ENCODE data around the gene IGF1R.

The IGF1R gene

DNA sequence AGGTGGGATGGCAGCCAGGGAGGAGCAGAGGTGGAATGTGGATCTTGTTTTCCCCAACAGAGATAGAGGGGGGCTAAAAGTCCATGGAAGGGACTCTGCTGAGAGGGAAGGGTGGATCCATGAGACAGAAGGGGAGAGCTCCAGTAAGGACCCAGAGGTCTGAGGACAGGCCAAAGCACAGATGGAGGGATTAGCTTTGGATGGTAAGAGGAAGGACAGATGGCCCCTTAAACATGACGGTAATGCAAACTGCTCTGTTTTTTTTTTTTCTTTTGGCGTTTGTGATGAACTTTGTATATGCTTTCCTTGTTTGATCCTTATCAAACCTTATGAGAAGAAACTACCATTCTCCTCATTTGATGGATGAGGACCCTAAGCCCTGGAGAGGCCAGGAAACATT is 96.2 kb downstream of the IGF1R start:
- DNase-seq (ENCODE audit: low read depth in 2 of 3, low spot score in 1 of 3) = no peak

DNA sequence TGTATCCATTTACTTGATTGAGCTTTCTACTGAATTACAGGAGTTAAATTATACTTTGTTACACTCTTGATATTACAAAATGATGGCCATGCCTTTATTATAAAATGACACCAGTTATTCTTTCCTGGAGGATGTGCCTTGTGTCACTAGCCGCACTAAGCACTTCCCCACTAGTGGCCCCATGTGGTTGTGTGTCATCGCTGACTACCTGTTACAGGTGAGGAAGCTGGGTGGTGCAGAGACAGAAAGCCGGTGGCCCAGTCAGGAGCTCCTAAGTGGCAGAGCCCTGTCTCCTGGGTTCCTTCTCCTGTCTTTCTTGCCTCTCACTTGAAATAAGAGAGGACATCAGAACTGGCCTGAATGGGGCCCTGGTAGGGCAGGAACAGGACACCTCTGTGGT is 96.8 kb downstream of the IGF1R start:
- DNase-seq (ENCODE audit: low read depth in 2 of 3, low spot score in 1 of 3) = no peak

DNA sequence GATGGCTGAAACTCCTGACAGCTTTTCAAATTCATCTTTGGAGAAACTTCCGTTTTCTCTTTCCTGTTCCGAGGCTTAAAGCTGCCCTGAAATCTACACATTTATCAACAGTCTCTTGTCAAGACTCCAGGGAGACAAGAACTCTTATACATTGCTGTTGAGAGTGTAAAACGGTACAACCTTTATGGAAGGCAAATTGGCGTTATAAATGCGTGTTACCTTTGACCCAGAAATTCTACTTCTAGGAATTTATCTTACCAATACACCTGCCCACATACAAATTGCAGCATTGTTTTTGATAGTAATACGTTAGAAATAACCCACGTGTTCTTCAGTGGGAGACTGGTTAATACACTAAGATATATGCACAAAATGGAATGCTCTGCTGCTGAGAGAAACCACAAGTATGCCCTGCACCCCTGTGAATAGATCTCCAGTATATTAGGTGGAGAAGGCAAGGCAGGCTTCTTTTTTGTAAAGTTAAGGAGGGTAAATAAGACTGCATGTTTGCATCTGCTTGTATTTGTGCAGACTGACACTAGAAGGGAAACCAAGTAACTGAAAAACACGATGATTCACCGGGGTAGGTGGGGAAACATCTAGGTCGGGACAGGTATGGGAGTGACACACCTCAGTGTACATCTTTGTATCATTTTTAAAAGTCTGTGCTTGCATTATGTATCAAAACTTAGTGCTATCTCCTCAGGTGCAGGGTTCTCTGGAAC is 97.5 kb downstream of the IGF1R start:
- no peak for DNase-seq (ENCODE audit: low read depth in 2 of 3, low spot score in 1 of 3)

DNA sequence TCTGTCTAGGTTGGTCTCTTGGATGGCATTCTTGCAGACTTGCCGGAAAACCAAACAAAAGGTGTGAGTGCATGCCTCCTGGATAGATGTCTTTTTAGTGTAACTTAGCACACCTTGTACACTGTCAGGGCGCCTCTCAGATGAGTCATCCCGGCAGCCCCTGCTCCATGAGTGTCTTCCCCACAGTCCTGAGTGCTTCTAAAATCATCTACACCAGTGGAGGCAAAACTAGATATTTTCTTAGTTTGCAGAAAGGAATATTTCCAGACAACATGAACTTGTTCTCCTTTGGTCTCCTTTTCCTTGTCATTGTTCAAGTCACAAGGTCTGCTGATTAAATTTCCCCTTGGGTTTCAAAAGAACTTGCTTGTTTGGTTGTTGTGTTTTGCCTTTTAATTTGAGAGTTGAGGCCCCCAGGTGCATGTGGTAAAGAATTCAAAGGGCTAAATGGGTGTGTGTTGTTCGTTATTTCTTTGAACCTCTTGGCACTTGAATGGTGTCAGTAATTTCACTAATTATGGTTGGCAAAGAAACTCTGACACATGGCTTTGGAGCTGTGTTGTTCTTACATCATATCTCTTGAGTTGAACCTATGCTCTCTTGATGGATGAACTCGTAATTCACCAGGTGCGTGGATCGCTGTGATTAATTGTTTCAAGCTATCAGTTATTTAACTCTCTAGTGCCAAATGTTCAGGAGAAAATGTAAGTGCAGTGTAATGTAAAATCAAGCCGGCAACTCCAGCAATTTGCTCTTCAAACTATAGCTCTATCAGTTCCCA is 98.2 kb downstream of the IGF1R start:
- no peak for DNase-seq (ENCODE audit: low read depth in 2 of 3, low spot score in 1 of 3)

DNA sequence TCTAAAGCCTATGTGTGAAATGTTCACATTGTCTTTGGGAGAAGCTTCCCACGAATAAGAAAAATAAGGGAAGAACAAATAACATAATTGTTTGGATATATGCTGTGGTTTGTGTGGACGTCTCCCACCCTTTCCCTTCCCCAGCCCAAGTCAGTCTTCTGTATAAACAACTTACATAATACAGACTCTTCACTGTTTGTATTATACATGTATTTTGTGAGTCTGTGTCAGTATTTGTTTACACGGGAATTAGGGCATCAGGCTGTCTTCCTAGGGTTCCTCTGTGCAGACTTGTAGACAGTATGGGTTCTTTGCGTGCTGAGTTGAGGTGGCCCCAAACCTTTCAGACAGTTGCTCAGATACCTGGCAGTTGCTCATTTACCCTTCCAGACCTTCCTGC is 103.4 kb downstream of the IGF1R start:
- DNase-seq (ENCODE audit: low read depth in 2 of 3, low spot score in 1 of 3) = no peak

DNA sequence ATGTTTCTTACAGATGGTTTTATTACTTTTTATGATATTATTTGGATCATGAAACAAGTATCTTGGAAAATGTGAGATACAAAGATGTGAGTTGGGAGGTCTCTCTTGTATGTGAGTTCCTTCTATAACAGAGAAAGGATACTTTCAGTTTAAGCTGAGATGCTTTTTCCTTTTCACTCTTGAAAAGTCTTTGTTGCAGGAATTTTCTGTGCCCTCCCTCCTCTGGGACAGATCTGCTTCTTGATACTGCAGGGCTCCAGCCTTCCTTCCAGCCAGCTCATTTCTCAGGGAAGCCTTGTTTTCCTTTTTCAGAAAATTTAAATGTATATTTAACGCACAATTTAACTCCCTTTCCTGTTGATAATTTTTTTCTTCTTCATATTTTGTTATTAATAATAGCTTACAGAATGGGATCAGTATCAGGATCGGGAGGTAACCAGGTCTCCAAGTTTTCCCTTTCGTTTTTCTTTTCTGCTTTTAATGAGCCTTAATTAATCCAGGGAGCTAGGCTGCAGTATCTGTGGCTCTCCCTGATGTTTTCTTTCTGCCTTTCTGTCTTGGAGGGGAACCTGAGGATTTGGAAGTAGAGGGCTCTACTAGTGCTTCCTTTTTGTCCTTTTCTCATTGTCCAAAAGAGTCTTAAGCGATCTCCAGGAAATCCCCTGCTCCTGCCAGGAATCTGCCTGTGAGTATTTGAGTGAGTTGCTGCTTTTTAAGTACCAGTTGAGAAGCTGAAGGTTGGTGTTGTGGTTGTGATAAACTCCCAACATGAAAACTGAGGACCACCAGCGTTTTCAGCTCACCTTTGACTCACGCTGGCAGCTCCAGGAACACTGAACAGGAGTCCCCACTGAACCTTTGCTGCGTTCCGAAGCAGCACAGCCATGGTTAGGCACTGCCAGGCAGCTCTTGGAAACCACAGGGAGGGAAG is 105.7 kb downstream of the IGF1R start:
- no peak for DNase-seq (ENCODE audit: low read depth in 2 of 3, low spot score in 1 of 3)

DNA sequence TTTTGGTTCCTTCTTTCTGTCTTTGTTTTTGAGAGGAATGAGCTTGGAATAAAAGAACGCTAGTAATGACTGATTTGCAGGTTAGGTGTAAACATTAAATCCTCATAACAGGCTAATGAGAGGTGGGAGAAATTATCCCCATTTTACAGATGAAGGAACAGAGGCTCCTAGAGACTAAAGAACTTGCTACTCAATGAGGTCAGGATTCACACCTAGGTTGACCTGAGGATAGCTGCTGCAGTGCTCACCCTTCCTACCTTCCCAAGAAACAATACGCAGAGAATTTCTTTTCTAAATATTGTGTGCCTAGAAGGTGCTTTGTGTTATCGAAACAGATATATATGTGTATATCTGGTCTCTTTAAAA is 106.3 kb downstream of the IGF1R start:
- no peak for DNase-seq (ENCODE audit: low read depth in 2 of 3, low spot score in 1 of 3)

DNA sequence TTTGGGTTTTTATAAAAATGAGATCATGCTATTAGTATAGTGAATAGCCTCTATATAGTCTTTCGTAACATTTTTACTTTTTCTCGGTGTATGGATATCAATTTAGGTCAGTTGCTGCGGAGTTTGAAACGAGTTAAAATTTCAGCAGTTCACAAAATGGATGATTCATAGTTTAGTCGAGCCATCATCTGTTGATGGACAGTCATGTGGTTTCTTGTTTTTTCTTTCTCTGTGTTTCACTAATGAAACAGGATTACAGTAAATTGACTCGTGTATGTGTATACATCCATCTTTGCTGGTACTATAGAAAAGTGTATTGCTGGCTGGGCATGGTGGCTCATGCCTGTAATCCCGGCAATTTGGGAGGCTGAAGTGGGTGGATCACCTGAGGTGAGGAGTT is 106.8 kb downstream of the IGF1R start:
- no peak for DNase-seq (ENCODE audit: low read depth in 2 of 3, low spot score in 1 of 3)

DNA sequence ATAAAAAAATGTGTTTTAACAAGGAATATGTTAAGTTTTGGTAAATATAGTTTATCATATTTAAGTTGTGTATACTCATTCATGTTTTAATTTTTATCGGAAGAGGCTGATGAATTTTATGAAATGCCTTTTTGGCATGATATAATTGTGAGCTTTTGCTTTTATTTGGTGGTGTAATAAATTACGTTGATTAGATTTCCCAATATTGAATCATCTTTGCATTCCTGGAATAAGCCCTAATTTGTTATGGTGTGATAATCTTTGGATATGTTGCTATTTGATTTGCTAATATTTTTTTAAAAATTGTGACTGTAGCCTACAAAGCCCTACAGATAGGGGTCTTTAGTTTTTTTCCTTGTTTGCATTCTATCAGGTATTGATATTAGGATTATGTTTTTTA is 107.4 kb downstream of the IGF1R start:
- no peak for DNase-seq (ENCODE audit: low read depth in 2 of 3, low spot score in 1 of 3)

DNA sequence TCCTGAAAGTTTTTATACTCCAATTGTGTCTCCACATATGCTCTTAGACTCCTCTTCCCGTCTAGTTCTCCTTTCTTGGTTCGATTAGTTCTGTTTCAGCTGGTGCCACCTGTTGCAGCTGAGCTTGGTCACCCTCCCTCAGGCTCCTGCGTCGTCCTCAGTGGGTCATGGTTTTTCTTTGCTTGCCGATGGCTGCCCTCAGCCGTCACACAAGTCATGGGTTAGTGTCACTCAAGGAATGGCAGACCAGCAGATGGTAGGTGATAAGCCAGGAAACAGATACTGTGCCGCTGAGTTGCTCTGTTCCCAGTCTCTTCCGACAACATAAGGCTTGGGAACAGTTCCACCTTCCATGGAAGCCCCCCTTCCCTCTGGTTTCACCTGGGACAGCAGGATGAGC is 109.9 kb downstream of the IGF1R start:
- DNase-seq (ENCODE audit: low read depth in 2 of 3, low spot score in 1 of 3) = no peak

DNA sequence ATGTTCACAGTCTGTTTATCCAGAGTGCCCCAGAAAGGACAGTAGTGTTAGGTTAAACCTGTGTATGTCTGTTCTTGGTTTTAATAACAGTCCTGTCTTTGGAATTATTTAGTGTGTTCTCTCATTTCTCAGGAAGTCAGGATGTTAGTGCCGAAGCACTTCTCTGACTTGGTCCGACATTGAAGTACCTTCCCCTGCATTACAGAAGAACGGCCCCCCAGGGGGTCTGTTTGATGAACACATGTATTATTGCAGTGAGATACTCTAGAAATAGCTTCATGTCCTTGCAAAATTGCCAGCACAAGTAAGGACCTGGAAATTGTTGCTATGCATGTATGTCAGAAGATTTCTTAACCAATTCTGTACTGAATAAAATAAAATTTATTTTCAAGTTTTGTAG is 110.9 kb downstream of the IGF1R start:
- DNase-seq (ENCODE audit: low read depth in 2 of 3, low spot score in 1 of 3) = no peak

DNA sequence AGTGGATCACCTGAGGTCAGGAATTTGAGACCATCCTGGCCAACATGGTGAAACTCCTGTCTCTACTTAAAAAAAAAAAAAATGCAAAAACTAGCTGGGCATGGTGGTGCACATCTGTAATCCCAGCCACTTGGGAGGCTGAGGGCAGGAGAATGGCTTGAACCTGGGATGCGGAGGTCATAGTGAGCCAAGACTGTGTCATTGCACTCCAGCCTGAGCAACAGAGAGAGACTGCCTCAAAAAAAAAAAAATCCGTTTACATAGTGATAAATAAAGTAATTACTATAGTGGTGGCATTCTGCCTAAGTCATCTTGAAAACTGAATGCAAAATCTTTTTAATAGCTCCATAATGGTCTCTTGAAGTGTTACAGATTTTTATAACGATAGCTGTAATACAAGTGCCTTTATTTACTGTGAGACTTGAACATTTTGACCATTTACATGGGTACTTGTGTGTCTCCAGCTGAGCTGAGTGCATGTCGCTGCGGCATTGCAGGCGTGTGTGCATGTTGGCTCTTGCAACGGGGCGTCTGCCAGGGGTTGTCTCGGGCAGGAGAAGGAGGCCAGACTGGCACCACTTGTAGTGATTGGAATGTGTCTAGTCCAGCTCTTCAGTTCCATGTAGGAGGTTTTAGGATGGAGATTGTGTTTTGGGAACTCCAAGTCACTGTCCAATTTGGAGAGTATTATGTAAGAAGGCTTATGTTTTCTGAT is 111.9 kb downstream of the IGF1R start:
- DNase-seq (ENCODE audit: low read depth in 2 of 3, low spot score in 1 of 3) = no peak

DNA sequence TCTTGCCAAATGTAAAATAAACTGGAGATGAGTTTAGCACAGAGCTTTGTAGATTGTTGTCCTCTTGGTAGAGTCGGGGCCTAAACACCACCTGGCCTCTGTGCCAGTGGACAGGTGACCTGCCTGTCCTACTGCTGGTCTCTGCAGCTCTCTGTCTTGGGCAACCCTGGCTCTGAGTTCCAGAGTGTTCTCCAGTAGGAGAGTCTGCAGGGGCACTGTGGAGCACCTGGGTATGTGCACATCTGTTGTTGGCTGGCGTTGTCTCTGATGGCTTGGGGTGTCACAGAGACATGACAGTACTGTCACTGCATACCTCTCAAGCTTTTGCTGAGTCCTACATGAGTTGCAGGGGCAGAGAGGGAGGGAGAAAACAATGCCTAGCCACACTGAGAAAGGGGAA is 112.6 kb downstream of the IGF1R start:
- no peak for DNase-seq (ENCODE audit: low read depth in 2 of 3, low spot score in 1 of 3)

DNA sequence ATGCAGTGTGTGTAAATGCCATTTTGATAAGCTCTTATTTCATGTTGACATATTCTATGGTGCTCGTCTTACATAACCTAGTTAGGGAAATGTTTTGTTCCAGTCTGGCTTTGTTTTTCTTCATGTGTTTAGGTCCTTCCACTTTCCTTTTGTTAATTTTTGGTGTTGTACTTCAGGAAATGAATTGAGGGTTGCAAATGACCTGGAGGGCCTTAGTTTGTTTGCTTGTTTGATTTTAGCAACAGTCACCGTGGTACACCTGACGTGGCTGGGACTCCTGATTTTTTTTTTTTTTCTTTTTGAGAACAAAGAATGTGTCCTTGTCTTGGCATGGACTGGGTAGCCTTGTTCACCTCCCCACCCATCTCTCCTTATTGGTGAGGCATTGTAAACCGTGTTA is 114.8 kb downstream of the IGF1R start:
- no peak for DNase-seq (ENCODE audit: low read depth in 2 of 3, low spot score in 1 of 3)

DNA sequence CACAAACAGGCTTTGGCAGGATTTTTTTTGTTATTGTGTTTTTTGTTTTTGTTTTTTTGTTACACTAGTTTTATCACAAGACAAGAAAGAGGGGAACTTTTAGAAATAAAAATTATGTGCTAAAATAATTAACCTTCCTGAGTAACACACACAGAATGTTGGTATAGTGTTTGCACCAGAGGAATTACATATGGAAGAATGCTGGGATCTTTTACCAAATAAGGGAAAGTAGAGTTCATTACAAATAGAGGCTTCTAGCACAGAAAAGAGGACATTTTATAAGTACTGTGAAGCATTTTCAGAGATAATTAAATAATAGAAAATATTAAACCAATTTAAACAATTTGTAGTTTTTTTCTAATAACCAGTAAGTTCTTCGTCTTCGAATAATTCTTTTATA is 116.0 kb downstream of the IGF1R start:
- no peak for DNase-seq (ENCODE audit: low read depth in 2 of 3, low spot score in 1 of 3)

DNA sequence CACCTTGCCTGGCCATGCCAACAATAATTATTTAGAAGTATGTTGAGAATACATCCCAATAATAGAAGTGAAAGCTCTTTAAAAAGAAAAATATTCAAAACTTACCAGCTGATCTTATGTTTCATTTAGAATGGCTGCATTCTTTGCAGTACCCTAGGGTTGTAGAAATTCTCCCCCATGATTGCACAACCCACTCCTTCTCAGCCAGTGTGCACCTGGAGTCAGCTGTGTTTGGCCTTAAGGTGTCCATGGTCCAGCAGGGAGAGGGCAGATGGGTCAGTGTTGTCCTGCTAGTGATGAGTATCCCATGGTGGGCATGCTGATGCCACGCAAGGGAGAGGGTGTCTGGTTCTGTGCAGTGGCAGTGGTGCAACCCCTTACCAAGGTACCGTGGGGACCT is 117.3 kb downstream of the IGF1R start:
- DNase-seq (ENCODE audit: low read depth in 2 of 3, low spot score in 1 of 3) = no peak

DNA sequence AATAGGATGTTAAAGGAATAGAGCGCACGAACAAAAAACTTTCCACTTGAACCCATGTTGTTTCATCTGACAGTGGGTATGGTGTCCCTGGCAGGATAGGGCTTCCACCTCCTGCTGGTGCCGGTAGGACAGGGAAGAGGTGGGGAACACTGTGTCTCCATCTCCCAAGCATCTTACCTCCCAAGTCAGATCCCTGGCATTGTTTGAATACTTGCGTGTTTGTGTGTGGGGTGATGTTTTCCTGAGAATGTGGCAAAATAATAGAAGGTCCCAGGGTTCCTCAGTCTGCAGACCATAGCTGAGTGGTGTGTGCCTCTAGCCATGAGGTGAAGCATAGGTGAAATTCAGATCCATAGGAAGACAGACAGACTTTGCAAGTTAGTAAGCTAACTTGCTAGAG is 119.4 kb downstream of the IGF1R start:
- DNase-seq (ENCODE audit: low read depth in 2 of 3, low spot score in 1 of 3) = no peak

DNA sequence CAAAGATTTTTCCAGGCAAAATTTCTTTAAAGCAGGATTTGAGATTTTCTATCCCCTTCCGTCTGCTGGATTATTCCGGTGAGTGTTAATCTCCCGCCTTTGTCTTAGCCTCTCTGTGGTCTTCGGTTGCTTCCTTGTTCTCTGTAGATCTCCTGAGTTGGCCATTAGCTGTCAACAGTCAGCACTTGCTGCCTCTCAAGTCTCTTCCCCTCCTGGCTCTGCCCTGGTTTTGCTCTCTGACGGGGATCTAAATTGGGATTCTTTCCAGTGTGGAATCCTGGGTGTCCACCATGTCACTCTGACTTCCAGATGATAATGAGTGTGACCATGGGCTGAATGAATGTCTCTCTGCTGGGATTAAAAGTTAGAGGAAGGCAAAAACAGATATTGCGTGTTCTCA is 121.5 kb downstream of the IGF1R start:
- DNase-seq (ENCODE audit: low read depth in 2 of 3, low spot score in 1 of 3) = no peak

DNA sequence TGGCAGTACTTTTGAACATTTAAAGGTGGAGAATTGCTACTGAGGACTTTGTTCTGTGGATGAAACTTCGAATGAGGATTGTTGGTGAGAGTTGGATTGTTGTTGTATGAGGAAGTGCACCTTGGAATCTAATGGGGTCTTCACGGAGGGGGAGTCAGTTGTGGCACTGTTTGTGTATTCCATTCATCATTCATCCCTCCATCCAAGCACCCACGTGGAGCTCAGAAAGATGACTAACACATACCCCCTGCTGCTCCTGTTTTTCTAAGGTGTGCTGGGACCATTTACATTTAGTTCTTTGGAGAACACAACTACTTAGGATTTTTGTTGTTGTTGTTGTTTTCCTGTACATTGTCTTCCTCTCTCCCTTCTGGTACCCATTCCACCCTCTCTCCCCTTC is 122.6 kb downstream of the IGF1R start:
- DNase-seq (ENCODE audit: low read depth in 2 of 3, low spot score in 1 of 3) = no peak

DNA sequence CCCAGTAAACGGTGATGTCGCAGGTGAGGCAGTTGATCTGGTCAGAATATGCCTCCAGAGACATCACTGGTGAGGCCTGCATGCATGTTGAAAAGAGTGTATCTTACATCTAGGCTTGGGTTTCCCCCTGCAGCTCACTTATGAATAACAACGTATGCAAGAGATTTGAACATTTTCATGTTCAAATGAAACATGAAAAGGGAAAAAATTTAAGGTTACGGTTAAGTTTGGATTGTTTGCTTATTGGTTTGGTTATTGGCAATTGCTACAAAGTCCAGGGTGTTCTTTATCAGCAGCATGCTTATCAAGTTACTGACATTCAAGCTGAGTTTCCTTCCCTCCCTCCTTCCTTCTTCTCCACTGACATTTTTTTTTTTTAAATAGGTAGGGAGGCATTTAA is 123.2 kb downstream of the IGF1R start:
- no peak for DNase-seq (ENCODE audit: low read depth in 2 of 3, low spot score in 1 of 3)

DNA sequence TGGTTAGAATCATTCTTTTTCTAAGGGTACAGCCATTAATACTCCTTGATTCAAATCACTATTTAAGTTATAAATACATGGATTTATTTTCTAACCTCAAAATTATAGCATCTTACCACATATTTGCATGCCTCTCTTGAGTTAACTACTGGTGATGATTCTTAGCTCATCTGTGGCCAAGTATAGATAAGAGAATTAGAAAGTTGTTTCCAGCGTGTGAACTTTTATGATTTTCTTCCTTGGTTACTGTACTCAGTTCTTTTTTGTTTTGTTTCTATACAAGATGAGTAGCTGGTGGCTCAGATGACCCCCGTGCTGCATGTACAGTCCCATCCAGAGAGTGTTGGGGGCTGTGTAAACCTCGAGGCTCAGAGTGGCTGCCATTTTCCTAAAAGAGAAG is 124.6 kb downstream of the IGF1R start:
- no peak for DNase-seq (ENCODE audit: low read depth in 2 of 3, low spot score in 1 of 3)

Measured in stimulated activated CD4-positive, alpha-beta T cell treated with anti-CD3 and anti-CD28 coated beads, Interleukin-12 subunit alpha, Interleukin-12 subunit beta, amount 100 ng/mL, for 48 hours (primary cell).